H1 (cell line): Measurements from ENCODE around the gene CCL8. TPM values are rescaled to one million over a fixed set of nuclear protein-coding genes. Genes with fewer than 3 reads are reported as not detected.

Experiments
- CTCF ChIA-PET: fragments of 300-600 bp; sonication (Branson Sonifier 250); formaldehyde crosslinking; loops from one replicate; lab custom pipeline; 2021; ENCODE audit not compliant: partially characterized antibody; lab: Charles Lee
- POLR2A ChIA-PET: fragments of 300-600 bp; sonication (Branson Sonifier 250); formaldehyde crosslinking; loops from one replicate; lab custom pipeline; 2021; ENCODE audit warnings: inconsistent platforms; ENCODE audit not compliant: partially characterized antibody; lab: Charles Lee
- DNase-seq, 2 experiments: peaks; one replicate each; pipeline versions ENCODE4 v3.0.0 to v3.0.0-alpha.2; 2010 to 2022; ENCODE audit warnings: low spot score in 2 of 2, low read depth in 1 of 2, mixed read lengths in 1 of 2
- FAIRE-seq: peaks from 2 replicates; lab custom pipeline; 2011; peaks lifted over from hg19 to GRCh38; lab: Jason Lieb, UNC
- H2AFZ ChIP-seq: 2 replicates; pipeline ENCODE4 v1.8.1; 2012; ENCODE audit warnings: low read length, inconsistent platforms
- H2AK5ac ChIP-seq: 2 replicates; pipeline ENCODE4 v1.6.1; 2013; ENCODE audit warnings: low read depth, low read length
- H2BK120ac ChIP-seq: replicated peaks from 2 replicates; pipeline ENCODE3; 2013; ENCODE audit warnings: low read depth, low read length, inconsistent platforms
- H2BK12ac ChIP-seq: 2 replicates; pipeline ENCODE4 v1.6.1; 2013; ENCODE audit warnings: low read depth, low read length
- H2BK15ac ChIP-seq: 2 replicates; pipeline ENCODE4 v1.6.1; 2013; ENCODE audit warnings: low read length
- H2BK20ac ChIP-seq: 2 replicates; pipeline ENCODE4 v1.6.1; 2013; ENCODE audit warnings: low read length
- H2BK5ac ChIP-seq: 2 replicates; pipeline ENCODE4 v1.6.1; 2013; ENCODE audit warnings: low read depth, low read length
- H3K14ac ChIP-seq: 2 replicates; pipeline ENCODE4 v1.6.1; 2013; ENCODE audit warnings: inconsistent platforms; ENCODE audit not compliant: insufficient read length
- H3K18ac ChIP-seq: 2 replicates; pipeline ENCODE4 v1.6.1; 2013; ENCODE audit warnings: low read length; ENCODE audit errors: extremely low read depth
- H3K23ac ChIP-seq: 2 replicates; pipeline ENCODE4 v1.6.1; 2013; ENCODE audit warnings: inconsistent platforms; ENCODE audit not compliant: insufficient read length
- H3K23me2 ChIP-seq: 2 replicates; pipeline ENCODE4 v1.6.1; 2013; ENCODE audit warnings: low read depth, low read length
- H3K27ac ChIP-seq: 2 replicates; pipeline ENCODE4 v1.6.1; 2011; ENCODE audit warnings: low read depth, low read length, inconsistent platforms
- H3K27me3 ChIP-seq, 4 experiments: replicated peaks in 1 of 4; 1 replicate in 1 of 4; 2 replicates in 3 of 4; pipeline versions ENCODE4 v1.6.1 to v1.8.1; 2011 to 2013; ENCODE audit warnings: low read length in 3 of 4, mild to moderate bottlenecking in 3 of 4, inconsistent platforms in 2 of 4, mixed read lengths in 2 of 4, moderate library complexity in 1 of 4; ENCODE audit not compliant: control insufficient read depth in 3 of 4, insufficient read depth in 3 of 4; ENCODE audit errors: extremely low read depth in 1 of 4
- H3K36me3 ChIP-seq, 4 experiments: 2 replicates each; pipeline versions ENCODE4 v1.6.1 to v1.8.1; 2011 to 2013; ENCODE audit warnings: mild to moderate bottlenecking in 4 of 4, low read length in 3 of 4, moderate library complexity in 2 of 4, control low read depth in 1 of 4, inconsistent platforms in 1 of 4; ENCODE audit not compliant: insufficient read depth in 4 of 4, control insufficient read depth in 2 of 4
- H3K4ac ChIP-seq: replicated peaks from 2 replicates; pipeline ENCODE3; 2013; ENCODE audit warnings: low read length, low read depth, mixed read lengths, inconsistent platforms; ENCODE audit not compliant: insufficient read length
- H3K4me1 ChIP-seq, 4 experiments: replicated peaks in 1 of 4; 1 replicate in 1 of 4; 2 replicates in 3 of 4; pipeline versions ENCODE4 v1.6.1 to v1.8.1; 2011 to 2013; ENCODE audit warnings: low read length in 3 of 4, inconsistent platforms in 2 of 4, mixed read lengths in 1 of 4; ENCODE audit not compliant: insufficient read depth in 4 of 4, control insufficient read depth in 3 of 4
- H3K4me2 ChIP-seq, 2 experiments: 2 replicates each; pipeline versions ENCODE4 v1.6.1 to v1.8.1; 2011 to 2013; ENCODE audit warnings: low read depth in 2 of 2, low read length in 2 of 2, control low read depth in 1 of 2, inconsistent platforms in 1 of 2, mild to moderate bottlenecking in 1 of 2; ENCODE audit not compliant: insufficient read depth in 1 of 2
- H3K4me3 ChIP-seq, 4 experiments: fragments of 200-600, 300-600 bp in 1 of 4; sonication (generic), shearing (Covaris generic), sonication (Bioruptor Twin) in 1 of 4; 2 replicates each; pipeline versions ENCODE4 v1.5.1 to v1.8.1; 2011 to 2016; ENCODE audit warnings: low read length in 4 of 4, low read depth in 3 of 4, control low read depth in 2 of 4, inconsistent platforms in 2 of 4, mild to moderate bottlenecking in 2 of 4, mixed read lengths in 1 of 4, moderate library complexity in 1 of 4; ENCODE audit not compliant: insufficient read depth in 2 of 4; ENCODE audit errors: extremely low read depth in 1 of 4
- H3K56ac ChIP-seq: replicated peaks from 2 replicates; pipeline ENCODE3; 2013; ENCODE audit warnings: low read depth, mild to moderate bottlenecking, mixed read lengths, low read length, inconsistent platforms; ENCODE audit not compliant: insufficient read length
- H3K79me1 ChIP-seq: 2 replicates; pipeline ENCODE4 v1.6.1; 2013; ENCODE audit warnings: low read depth, low read length, control low read depth
- H3K79me2 ChIP-seq, 2 experiments: 2 replicates each; pipeline versions ENCODE4 v1.6.1 to v1.8.1; 2012 to 2013; ENCODE audit warnings: low read length in 2 of 2, mild to moderate bottlenecking in 2 of 2, inconsistent platforms in 1 of 2; ENCODE audit not compliant: insufficient read depth in 2 of 2, control insufficient read depth in 1 of 2
- H3K9ac ChIP-seq, 4 experiments: replicated peaks in 1 of 4; 1 replicate in 1 of 4; 2 replicates in 3 of 4; pipeline versions ENCODE4 v1.6.1 to v1.8.1; 2011 to 2013; ENCODE audit warnings: low read depth in 3 of 4, low read length in 3 of 4, control low read depth in 2 of 4, mild to moderate bottlenecking in 2 of 4, moderate library complexity in 2 of 4, inconsistent platforms in 1 of 4; ENCODE audit errors: extremely low read depth in 1 of 4
- H3K9me3 ChIP-seq, 2 experiments: 2 replicates each; pipeline versions ENCODE4 v1.6.1 to v1.8.1; 2012 to 2013; ENCODE audit warnings: mild to moderate bottlenecking in 2 of 2, moderate library complexity in 2 of 2, control low read depth in 1 of 2, inconsistent platforms in 1 of 2, low read depth in 1 of 2, low read length in 1 of 2, mixed read lengths in 1 of 2; ENCODE audit not compliant: insufficient read depth in 2 of 2
- H4K20me1 ChIP-seq, 2 experiments: replicated peaks in 1 of 2; 2 replicates each; pipeline versions ENCODE3 to v1.8.1; 2011 to 2013; ENCODE audit warnings: inconsistent platforms in 2 of 2, low read length in 2 of 2, mild to moderate bottlenecking in 1 of 2; ENCODE audit not compliant: insufficient read depth in 2 of 2, control insufficient read depth in 1 of 2
- H4K5ac ChIP-seq: 2 replicates; pipeline ENCODE4 v1.6.1; 2013; ENCODE audit warnings: low read length, low read depth, mixed read lengths, inconsistent platforms; ENCODE audit not compliant: insufficient read length
- H4K8ac ChIP-seq: 2 replicates; pipeline ENCODE4 v1.8.0; 2013; ENCODE audit warnings: mild to moderate bottlenecking, moderate library complexity, low read length, inconsistent platforms; ENCODE audit not compliant: insufficient read depth; ENCODE audit errors: extremely low read depth
- H4K91ac ChIP-seq: replicated peaks from 2 replicates; pipeline ENCODE3; 2013; ENCODE audit warnings: low read length, mixed read lengths, inconsistent platforms; ENCODE audit not compliant: insufficient read length
- ATF2 ChIP-seq: IDR thresholded peaks from 2 replicates; pipeline ENCODE4 v1.6.1; 2012; ENCODE audit warnings: low read length, inconsistent platforms
- ATF3 ChIP-seq: IDR thresholded peaks from 2 replicates; pipeline ENCODE4 v1.6.1; 2011; ENCODE audit warnings: low read depth, mild to moderate bottlenecking, low read length; ENCODE audit not compliant: insufficient read depth
- EGR1 ChIP-seq: IDR thresholded peaks from 2 replicates; pipeline ENCODE4 v1.6.1; 2011; ENCODE audit warnings: low read depth, low read length, borderline replicate concordance
- KDM1A ChIP-seq: fragments of 200-600, 300-600 bp; sonication (generic); IDR thresholded peaks from 2 replicates; pipeline ENCODE4 v1.7.1; 2016; ENCODE audit warnings: mild to moderate bottlenecking, low read length, borderline replicate concordance
- NRF1 ChIP-seq: IDR thresholded peaks from 2 replicates; pipeline ENCODE4 v1.6.1; 2011; ENCODE audit warnings: mild to moderate bottlenecking, low read depth, low read length, improper control_type of control experiment
- RNF2 ChIP-seq: fragments of 200-900, 300-1000 bp; sonication (generic); IDR thresholded peaks from 2 replicates; pipeline ENCODE4 v1.7.1; 2016; ENCODE audit warnings: borderline replicate concordance, low read depth, mild to moderate bottlenecking, antibody characterized with exemption, low read length; ENCODE audit not compliant: poor library complexity, severe bottlenecking; ENCODE audit errors: missing control alignments
- TCF12 ChIP-seq: IDR thresholded peaks from 2 replicates; pipeline ENCODE4 v1.6.1; 2011; ENCODE audit warnings: low read depth, mild to moderate bottlenecking, low read length
- WGBS, 2 experiments: shearing (Covaris generic) in 1 of 2; methylation state at CpG; one replicate each; pipeline versions ENCODE4 v1.1.6 to v1.1.7; 2013 to 2015; ENCODE audit warnings: low lambda C conversion rate in 2 of 2, mixed read lengths in 2 of 2, inconsistent platforms in 1 of 2, low coverage in 1 of 2, missing lambda C conversion rate in 1 of 2; ENCODE audit not compliant: insufficient replicate concordance in 2 of 2, insufficient coverage in 1 of 2, insufficient read length in 1 of 2; ENCODE audit errors: extremely low coverage in 1 of 2, missing lambda C conversion rate in 1 of 2; 5-methylcytosine and 5-hydroxymethylcytosine counted together
- polyA plus RNA-seq, 7 experiments: library from polyadenylated mRNA; depleted of rRNA in 3 of 7; stranded (reverse) in 5 of 7; unstranded in 2 of 7; fragments of >200 nt in 5 of 7; fragments of 200-250 nt in 2 of 7; gene quantifications; 1 replicate in 5 of 7; 2 replicates in 1 of 7; 4 replicates in 1 of 7; pipeline versions ENCODE4 v1.2.1 to v1.2.3, GENCODE V29; 2011 to 2013; ENCODE audit warnings: missing spikeins in 2 of 7, mixed read lengths in 2 of 7
- total RNA-seq: library from RNA; stranded (reverse); fragmentation: NEBNext Ultra II Directional; extraction: Animal tissue kit (Norgen Biotek cat#: 25700); gene quantifications from 2 replicates; pipeline ENCODE4 v1.2.1, GENCODE V29; 2021

CCL8 gene
- total and polyA plus RNA-seq, 2 of the 8 experiments (the other 6 are each of a cell fraction or from before 2014, with no cell fraction given), result not detected

GRCh38 chr17:34300652-34301370 lies 18.4 kb upstream of the CCL8 start:
- no peak overlapping the region for H2BK20ac ChIP-seq
- H3K36me3 ChIP-seq, result no peaks in the 10 kb centered on the region
- WGBS, 2 experiments, result 80% methylated on average over 3 of the region's 3 CpGs; no CpG with 5 or more reads in 1 of the 2 experiments
- CTCF ChIA-PET, result interaction anchor here (0.7 to 13.3 kb wide), 12 partner anchors 10 to 158 kb away, joined by 3 to 210 read pairs (median 3); partner anchors contain the start of genes CCL1 and CCL13
- no peak overlapping the region for H3K23ac ChIP-seq
- H3K27me3 ChIP-seq, result peaks cover 0 to 6% (median 4%) of the 10 kb centered on the region in 4 experiments; a peak in 4 of 7 replicates
- no peaks in the 10 kb centered on the region for H3K79me2 ChIP-seq
- FAIRE-seq (no peak), DNase-seq (no peak)
- H3K4ac ChIP-seq, result no peak overlapping the region
- no peak overlapping the region for H3K56ac ChIP-seq
- H2AFZ ChIP-seq, result no peak overlapping the region
- H4K5ac ChIP-seq, result no peak overlapping the region
- TF ChIP-seq RNF2 (no peak), ATF3 (no peak), NRF1 (no peak), ATF2 (no peak), KDM1A (no peak), TCF12 (no peak), EGR1 (no peak)
- H2BK120ac ChIP-seq, result no peak overlapping the region
- POLR2A ChIA-PET, result no interaction called here
- no peak overlapping the region for H2BK5ac ChIP-seq
- H4K8ac ChIP-seq, result no peak overlapping the region
- H3K18ac ChIP-seq, result no peak overlapping the region
- H4K20me1 ChIP-seq, result no peaks in the 10 kb centered on the region
- H3K4me2 ChIP-seq, result no peak overlapping the region
- no peak overlapping the region for H3K9ac ChIP-seq
- H3K9me3 ChIP-seq, result no peaks in the 10 kb centered on the region
- no peak overlapping the region for H3K4me3 ChIP-seq
- H3K79me1 ChIP-seq, result no peaks in the 10 kb centered on the region
- H2BK15ac ChIP-seq, result no peak overlapping the region
- H2BK12ac ChIP-seq, result no peak overlapping the region
- no peak overlapping the region for H3K27ac ChIP-seq
- H2AK5ac ChIP-seq, result no peak overlapping the region
- no peak overlapping the region for H3K14ac ChIP-seq
- H3K4me1 ChIP-seq, result no peaks in the 10 kb centered on the region
- no peaks in the 10 kb centered on the region for H3K23me2 ChIP-seq
- no peak overlapping the region for H4K91ac ChIP-seq
